K562 (cell line): Measurements from ENCODE around the gene STK4. TPM values are rescaled to one million over a fixed set of nuclear protein-coding genes. Genes with fewer than 3 reads are reported as not detected.

ENCODE experiments used
- CC2D1A ChIP-seq: fragments of 450-650 bp; IDR thresholded peaks from 2 replicates; pipeline ENCODE4 v1.6.1; 2017; ENCODE audit warnings: mild to moderate bottlenecking
- CXXC5 ChIP-seq: fragments of 250-450 bp; sonication (Bioruptor Pico); IDR thresholded peaks from 2 replicates; pipeline ENCODE4 v1.8.0; 2022; ENCODE audit warnings: inconsistent platforms, mild to moderate bottlenecking, moderate library complexity
- DNMT1 ChIP-seq: fragments of 450-650 bp; IDR thresholded peaks from 2 replicates; pipeline ENCODE4 v1.6.1; 2016; ENCODE audit warnings: antibody characterized with exemption, mild to moderate bottlenecking
- ETV6 ChIP-seq, 3 experiments: fragments of 150-350 bp in 1 of 3; sonication (generic) in 1 of 3; formaldehyde crosslinking in 1 of 3; IDR thresholded peaks; 2 replicates each; pipeline versions ENCODE4 v1.6.1 to v1.8.0; 2014 to 2022; ENCODE audit warnings: borderline replicate concordance in 2 of 3, low read depth in 2 of 3, antibody characterized with exemption in 1 of 3, low read length in 1 of 3, mild to moderate bottlenecking in 1 of 3, missing genetic modification reagents in 1 of 3
- GATA2 ChIP-seq: sonication (generic); formaldehyde crosslinking; IDR thresholded peaks from 2 replicates; pipeline ENCODE4 v1.4.0; 2020; ENCODE audit warnings: mild to moderate bottlenecking, missing genetic modification reagents
- KDM1A ChIP-seq, 2 experiments: fragments of 450-650 bp; IDR thresholded peaks; 2 replicates each; pipeline ENCODE4 v1.6.1; 2016; ENCODE audit warnings: mild to moderate bottlenecking in 2 of 2
- KLF10 ChIP-seq: fragments of 250-450 bp; sonication (Bioruptor Pico); IDR thresholded peaks from 2 replicates; pipeline ENCODE4 v1.6.1; 2021; ENCODE audit warnings: matching md5 sums
- MCM3 ChIP-seq: fragments of 450-650 bp; IDR thresholded peaks from 2 replicates; pipeline ENCODE4 v1.6.1; 2016
- MIER1 ChIP-seq: fragments of 450-650 bp; IDR thresholded peaks from 2 replicates; pipeline ENCODE4 v1.6.1; 2016; ENCODE audit warnings: antibody characterized with exemption, mild to moderate bottlenecking, low read depth
- MLX ChIP-seq, 2 experiments: fragments of 450-650 bp in 1 of 2; sonication (generic) in 1 of 2; formaldehyde crosslinking; conservative IDR thresholded peaks; 2 replicates each; pipeline versions ENCODE4 v1.4.0 to v1.8.1; 2020 to 2022; ENCODE audit warnings: mild to moderate bottlenecking in 1 of 2, missing genetic modification reagents in 1 of 2
- MTA1 ChIP-seq: fragments of 450-650 bp; IDR thresholded peaks from 2 replicates; pipeline ENCODE4 v1.6.1; 2017; ENCODE audit warnings: borderline replicate concordance
- NKRF ChIP-seq: fragments of 450-650 bp; IDR thresholded peaks from 2 replicates; pipeline ENCODE4 v1.6.1; 2016; ENCODE audit warnings: borderline replicate concordance
- PCBP1 ChIP-seq: fragments of 200-400 bp; formaldehyde crosslinking; IDR thresholded peaks from 2 replicates; pipeline ENCODE4 v1.6.1; 2018; ENCODE audit warnings: mild to moderate bottlenecking, low read depth, low read length; ENCODE audit not compliant: poor library complexity, severe bottlenecking
- RBM39 ChIP-seq: fragments of 200-400 bp; formaldehyde crosslinking; optimal IDR thresholded peaks from 2 replicates; pipeline ENCODE3; 2018; ENCODE audit warnings: low read depth, low read length
- RCOR1 ChIP-seq, 2 experiments: IDR thresholded peaks; 2 replicates each; pipeline ENCODE4 v1.6.1; 2012; ENCODE audit warnings: low read depth in 2 of 2, low read length in 2 of 2, borderline replicate concordance in 1 of 2, improper control_type of control experiment in 1 of 2
- SMAD4 ChIP-seq: fragments of 250-450 bp; sonication (Bioruptor Pico); conservative IDR thresholded peaks from 2 replicates; pipeline ENCODE4 v1.8.0; 2021; ENCODE audit warnings: inconsistent platforms, mild to moderate bottlenecking, moderate library complexity
- TAL1 ChIP-seq: fragments of 450-650 bp; IDR thresholded peaks from 2 replicates; pipeline ENCODE4 v1.6.1; 2016; ENCODE audit warnings: mild to moderate bottlenecking
- ZBTB1 ChIP-seq: sonication (generic); formaldehyde crosslinking; IDR thresholded peaks from 2 replicates; pipeline ENCODE4 v1.8.1; 2023; ENCODE audit warnings: missing genetic modification reagents, low read depth, mild to moderate bottlenecking, borderline replicate concordance
- ZBTB49 ChIP-seq: sonication (generic); formaldehyde crosslinking; IDR thresholded peaks from 2 replicates; pipeline ENCODE4 v1.8.0; 2022; ENCODE audit warnings: missing genetic modification reagents, mild to moderate bottlenecking, borderline replicate concordance
- ZBTB7A ChIP-seq: IDR thresholded peaks from 2 replicates; pipeline ENCODE4 v1.6.1; 2011; ENCODE audit warnings: low read depth, mild to moderate bottlenecking, low read length, moderate library complexity, borderline replicate concordance; ENCODE audit not compliant: control insufficient read depth
- ZNF121 ChIP-seq: sonication (generic); formaldehyde crosslinking; conservative IDR thresholded peaks from 2 replicates; pipeline ENCODE4 v1.8.0; 2022; ENCODE audit warnings: missing genetic modification reagents
- polyA plus RNA-seq, 8 experiments: library from polyadenylated mRNA; depleted of rRNA in 4 of 8; stranded (reverse) in 5 of 8; unstranded in 3 of 8; fragments of >200 nt; fragmentation: Nextera tagmentation in 2 of 8; fragmentation: Illumina TruSeq in 1 of 8; extraction: Ambion mirVana in 2 of 8; extraction: Trizol in 1 of 8; gene quantifications; 2 replicates each; pipeline versions ENCODE4 v1.2.1 to v1.2.3, GENCODE V29; 2011 to 2014; ENCODE audit warnings: inconsistent platforms in 1 of 8, missing spikeins in 1 of 8
- total RNA-seq, 7 experiments: library from RNA; depleted of rRNA in 6 of 7; stranded (reverse); fragments of >200 nt in 6 of 7; fragmentation: Illumina TruSeq in 2 of 7; extraction: Trizol in 2 of 7; gene quantifications; 2 replicates each; pipeline versions ENCODE4 v1.2.1 to v1.2.3, GENCODE V29; 2011 to 2021; ENCODE audit warnings: low replicate concordance in 1 of 7

The STK4 gene
- total and polyA plus RNA-seq, 9 of the 15 experiments (the other 6 are each of a cell fraction or from before 2014, with no cell fraction given) = 11.9 to 30.6 (median 22.2) TPM

- TF ChIP-seq ETV6 (IDR thresholded peaks at IDR 0.05; ENCODE audit: borderline replicate concordance in 1 of 2, low read depth in 2 of 2, low read length in 1 of 2) (peak; percentile 53 to 74; a peak in 3 of 4 replicates), ETV6 (CRISPR knock-in tag; IDR thresholded peaks at IDR 0.05; ENCODE audit: borderline replicate concordance) (no peak), CC2D1A (peak; percentile 25; the same call in 1 of the 2 replicates), KLF10 (no peak), SMAD4 (CRISPR knock-in tag) (peak; percentile 72), ZNF121 (CRISPR knock-in tag) (no peak), DNMT1 (no peak), ZBTB7A (peak; percentile 84; the same call in 1 of the 2 replicates), GATA2 (no peak), KDM1A (IDR thresholded peaks at IDR 0.05) (no peak), RCOR1 (IDR thresholded peaks at IDR 0.05; ENCODE audit: borderline replicate concordance in 1 of 2, low read depth in 2 of 2, low read length in 2 of 2) (peak in 1 of 2 experiments; percentile 67; a peak in 2 of 4 replicates), NKRF (peak; percentile 82), MLX (CRISPR knock-in tag; conservative IDR thresholded peaks at IDR 0.05) (peak; percentile 96 to 97), MIER1 (no peak; the same call in 1 of the 2 replicates), CXXC5 (CRISPR knock-in tag) (peak; percentile 97), ZBTB49 (CRISPR knock-in tag) (no peak), MCM3 (no peak), ZBTB1 (CRISPR knock-in tag) (peak; percentile 91; the same call in 1 of the 2 replicates), PCBP1 (peak; percentile 59), RBM39 (no peak), MTA1 (peak; percentile 25; the same call in 1 of the 2 replicates), TAL1 (0 out of 2 replicates have a peak, but pooled peaks have one; percentile 5)
Observed at GRCh38 chr20:44966030-44966961, at the start of gene STK4 (continued).
